ENCODE results near the gene TPRN.

DNA sequence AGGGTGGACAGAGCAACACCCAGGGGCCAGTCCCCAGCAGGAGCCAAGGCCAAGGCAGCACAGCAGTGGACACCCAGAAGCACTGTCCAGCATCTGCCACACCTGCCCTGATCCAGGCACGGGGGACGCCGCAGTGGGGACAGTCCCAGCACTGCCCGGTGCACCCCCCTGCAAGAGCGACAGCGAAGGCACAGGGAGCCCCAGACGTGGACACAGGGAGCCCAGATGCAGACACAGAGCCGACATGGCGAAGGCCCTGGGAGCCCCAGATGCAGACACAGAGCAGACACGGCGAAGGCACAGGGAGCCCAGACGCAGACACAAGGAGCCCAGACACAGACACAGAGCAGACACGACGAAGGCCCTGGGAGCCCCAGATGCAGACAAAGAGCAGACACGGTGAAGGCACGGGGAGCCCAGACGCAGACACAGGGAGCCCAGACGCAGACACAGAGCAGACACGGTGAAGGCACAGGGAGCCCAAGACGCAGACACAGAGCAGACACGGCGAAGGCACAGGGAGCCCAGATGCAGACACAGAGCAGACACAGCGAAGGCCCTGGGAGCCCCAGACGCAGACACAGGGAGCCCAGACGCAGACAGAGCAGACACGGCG lies 16.5 kb downstream of the TPRN start:
- TF ChIP-seq, protein P1, sequence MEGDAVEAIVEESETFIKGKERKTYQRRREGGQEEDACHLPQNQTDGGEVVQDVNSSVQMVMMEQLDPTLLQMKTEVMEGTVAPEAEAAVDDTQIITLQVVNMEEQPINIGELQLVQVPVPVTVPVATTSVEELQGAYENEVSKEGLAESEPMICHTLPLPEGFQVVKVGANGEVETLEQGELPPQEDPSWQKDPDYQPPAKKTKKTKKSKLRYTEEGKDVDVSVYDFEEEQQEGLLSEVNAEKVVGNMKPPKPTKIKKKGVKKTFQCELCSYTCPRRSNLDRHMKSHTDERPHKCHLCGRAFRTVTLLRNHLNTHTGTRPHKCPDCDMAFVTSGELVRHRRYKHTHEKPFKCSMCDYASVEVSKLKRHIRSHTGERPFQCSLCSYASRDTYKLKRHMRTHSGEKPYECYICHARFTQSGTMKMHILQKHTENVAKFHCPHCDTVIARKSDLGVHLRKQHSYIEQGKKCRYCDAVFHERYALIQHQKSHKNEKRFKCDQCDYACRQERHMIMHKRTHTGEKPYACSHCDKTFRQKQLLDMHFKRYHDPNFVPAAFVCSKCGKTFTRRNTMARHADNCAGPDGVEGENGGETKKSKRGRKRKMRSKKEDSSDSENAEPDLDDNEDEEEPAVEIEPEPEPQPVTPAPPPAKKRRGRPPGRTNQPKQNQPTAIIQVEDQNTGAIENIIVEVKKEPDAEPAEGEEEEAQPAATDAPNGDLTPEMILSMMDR (IDR thresholded peaks at IDR 0.05 in 2 of 3, conservative IDR thresholded peaks at IDR 0.05 in 1 of 3; ENCODE audit: borderline replicate concordance in 1 of 3, insufficient read depth in 1 of 3, low read depth in 2 of 3, low read length in 2 of 3), result no peak
- no peak for TF ChIP-seq EZH2 (IDR thresholded peaks at IDR 0.05)
- no peak for TF ChIP-seq SP1 (IDR thresholded peaks at IDR 0.05; ENCODE audit: low read depth)
- no peak for TF ChIP-seq POLR2AphosphoS5 (IDR thresholded peaks at IDR 0.05; ENCODE audit: low read depth, low read length)
